OCI-LY3 (cell line): ENCODE measurements around the gene RAB8B.
A peak's percentile ranks its signal among the peaks of the same experiment; 100 is the strongest.

Experiments
- H2AFZ ChIP-seq: fragments of 200-600, 300-600 bp; shearing (Covaris generic); 2 replicates; pipeline ENCODE4 v1.6.0; 2014; ENCODE audit warnings: antibody characterized with exemption, low read depth, low read length
- H3K27ac ChIP-seq: fragments of 200-600, 300-600 bp; sonication (generic); 2 replicates; pipeline ENCODE4 v1.5.1; 2014; ENCODE audit warnings: mild to moderate bottlenecking, low read length, moderate library complexity, mixed read lengths
- H3K27me3 ChIP-seq: fragments of 200-600, 300-600 bp; sonication (generic); 2 replicates; pipeline ENCODE4 v1.6.1; 2014; ENCODE audit warnings: low read depth, low read length, mixed read lengths
- H3K36me3 ChIP-seq: fragments of 200-600, 300-600 bp; sonication (generic); replicated peaks from 2 replicates; pipeline ENCODE3; 2014; ENCODE audit warnings: low read depth, low read length, mixed read lengths
- H3K4me1 ChIP-seq: fragments of 300-600, 200-600 bp; sonication (generic); 2 replicates; pipeline ENCODE4 v1.6.1; 2014; ENCODE audit warnings: low read length, mixed read lengths
- H3K4me2 ChIP-seq: fragments of 200-600, 300-600 bp; sonication (generic); 2 replicates; pipeline ENCODE4 v1.6.1; 2014; ENCODE audit warnings: low read length, mixed read lengths
- H3K4me3 ChIP-seq: fragments of 300-600, 200-600 bp; sonication (generic); 2 replicates; pipeline ENCODE4 v1.5.1; 2014; ENCODE audit warnings: antibody characterized with exemption, mild to moderate bottlenecking, low read length, moderate library complexity
- H3K79me2 ChIP-seq: fragments of 300-600, 200-600 bp; shearing (Covaris generic); 2 replicates; pipeline ENCODE4 v1.6.1; 2014; ENCODE audit warnings: mild to moderate bottlenecking, low read length, mixed read lengths
- H3K9ac ChIP-seq: fragments of 300-600, 200-600 bp; shearing (Covaris generic); 2 replicates; pipeline ENCODE4 v1.6.0; 2014; ENCODE audit warnings: mild to moderate bottlenecking, low read length, moderate library complexity
- H3K9me3 ChIP-seq: fragments of 200-600, 300-600 bp; shearing (Covaris generic); 2 replicates; pipeline ENCODE4 v1.6.1; 2014; ENCODE audit warnings: low read length, mixed read lengths; ENCODE audit not compliant: insufficient read depth
- H4K20me1 ChIP-seq: fragments of 200-600, 300-600 bp; sonication (generic); 2 replicates; pipeline ENCODE4 v1.6.1; 2016; ENCODE audit warnings: low read length, mixed read lengths; ENCODE audit not compliant: insufficient read depth
- CTCF ChIP-seq: fragments of 200-600, 300-600 bp; sonication (generic); IDR thresholded peaks from 2 replicates; pipeline ENCODE4 v1.5.1; 2014; ENCODE audit warnings: antibody characterized with exemption, low read length, low read depth
- EZH2phosphoT487 ChIP-seq: fragments of 200-600 bp; shearing (Covaris generic); IDR thresholded peaks from 2 replicates; pipeline ENCODE4 v1.6.1; 2018; ENCODE audit warnings: antibody characterized with exemption, mixed run types, low read depth

RAB8B gene

GRCh38 chr15:63188926-63189871 lies at the start of gene RAB8B:
RAB8B (plus strand) TSS chr15:63189606; CDS start chr15:63189625, 19 bp downstream.
- Histone ChIP-seq H3K9me3 (no peaks in the 10 kb centered on the region), H3K79me2 (peaks cover 31% of the 10 kb centered on the region), H3K4me1 (peaks cover 52% of the 10 kb centered on the region), H3K36me3 (no peaks in the 10 kb centered on the region), H3K27me3 (no peaks in the 10 kb centered on the region), H3K4me3 (peak within 1 kb of the TSS; percentile 94), H3K9ac (peak within 1 kb of the TSS; percentile 89), H3K27ac (peak within 1 kb of the TSS; percentile 44), H3K4me2 (peak within 1 kb of the TSS; percentile 97), H4K20me1 (peaks cover 3% of the 10 kb centered on the region; the same call in 1 of the 2 replicates), H2AFZ (peak within 1 kb of the TSS; percentile 85)
- TF ChIP-seq EZH2phosphoT487 = no peak
- no peak for TF ChIP-seq CTCF

GRCh38 chr15:63140936-63141335 lies 48.5 kb upstream of the RAB8B start:
- H3K36me3 ChIP-seq = peaks cover 4% of the 10 kb centered on the region
- no peak overlapping the region for H3K4me2 ChIP-seq
- H3K27me3 ChIP-seq = no peaks in the 10 kb centered on the region

GRCh38 chr15:63145426-63145825 lies 44.0 kb upstream of the RAB8B start:
- no peak overlapping the region for H3K4me3 ChIP-seq
- peaks cover 4% of the 10 kb centered on the region for H3K36me3 ChIP-seq
- no peaks in the 10 kb centered on the region for H4K20me1 ChIP-seq
- no peaks in the 10 kb centered on the region for H3K9me3 ChIP-seq
- no peaks in the 10 kb centered on the region for H3K79me2 ChIP-seq
- H3K9ac ChIP-seq = no peak overlapping the region
- H3K27ac ChIP-seq = no peak overlapping the region
- no peaks in the 10 kb centered on the region for H3K27me3 ChIP-seq
- no peak overlapping the region for H2AFZ ChIP-seq
- no peaks in the 10 kb centered on the region for H3K4me1 ChIP-seq
- no peak overlapping the region for H3K4me2 ChIP-seq
- TF ChIP-seq CTCF (no peak), EZH2phosphoT487 (no peak)

More at GRCh38 chr15:63140936-63141335, 48.5 kb upstream of the RAB8B start:
- Histone ChIP-seq H4K20me1 (no peaks in the 10 kb centered on the region), H3K4me1 (no peaks in the 10 kb centered on the region), H3K27ac (no peak overlapping the region), H3K9me3 (no peaks in the 10 kb centered on the region), H3K79me2 (no peaks in the 10 kb centered on the region), H3K9ac (no peak overlapping the region), H3K4me3 (no peak overlapping the region), H2AFZ (no peak overlapping the region)
- TF ChIP-seq CTCF (no peak), EZH2phosphoT487 (no peak)

GRCh38 chr15:63146684-63147083 lies 42.7 kb upstream of the RAB8B start:
- H2AFZ ChIP-seq = no peak overlapping the region
- H3K27me3 ChIP-seq = no peaks in the 10 kb centered on the region
- H3K9me3 ChIP-seq = no peaks in the 10 kb centered on the region
- TF ChIP-seq CTCF = no peak
- TF ChIP-seq EZH2phosphoT487 = no peak
- H3K36me3 ChIP-seq = peaks cover 7% of the 10 kb centered on the region
- H3K9ac ChIP-seq = no peak overlapping the region
- no peak overlapping the region for H3K27ac ChIP-seq
- H3K79me2 ChIP-seq = no peaks in the 10 kb centered on the region
- no peak overlapping the region for H3K4me2 ChIP-seq
- H3K4me3 ChIP-seq = no peak overlapping the region
- H3K4me1 ChIP-seq = no peaks in the 10 kb centered on the region
- no peaks in the 10 kb centered on the region for H4K20me1 ChIP-seq
